Thoracic aorta (tissue), 2 donors: ENCODE results near the gene PGK1. TPM values are rescaled to one million over a fixed set of nuclear protein-coding genes. Genes with fewer than 3 reads are reported as not detected.
"Not testable (repeated sequence)": the region's sequence is repeated elsewhere in the genome, so short reads cannot be mapped to it uniquely, and the experiment has no call there.

Experiments
- ATAC-seq: fragments of 150-250 bp; one replicate; pipeline ENCODE4 v1.8.0; 2017; ENCODE audit warnings: low read depth; ENCODE audit not compliant: insufficient number of reproducible peaks, low FRiP score
- DNase-seq: peaks from one replicate; pipeline ENCODE4 v3.0.0-alpha.2; 2020; ENCODE audit warnings: low spot score
- H3K27ac ChIP-seq, 2 donors: fragments of 200-600 bp; sonication (generic); 1 replicate in 1 of 2; 2 replicates in 1 of 2; pipeline ENCODE4 v1.5.1; 2016; ENCODE audit warnings: mild to moderate bottlenecking in 2 of 2, moderate library complexity in 2 of 2
- H3K27me3 ChIP-seq: fragments of 200-600 bp; sonication (generic); replicated peaks from 2 replicates; pipeline ENCODE4 v1.6.0; 2016; ENCODE audit warnings: mild to moderate bottlenecking; ENCODE audit not compliant: insufficient read depth
- H3K36me3 ChIP-seq: fragments of 200-600 bp; sonication (generic); one replicate; pipeline ENCODE4 v1.5.1; 2016
- H3K4me1 ChIP-seq, 2 donors: fragments of 200-600 bp; sonication (generic); 1 replicate in 1 of 2; 2 replicates in 1 of 2; pipeline versions ENCODE4 v1.5.1 to v1.6.0; 2016; ENCODE audit warnings: low read depth in 2 of 2, mild to moderate bottlenecking in 1 of 2; ENCODE audit not compliant: control insufficient read depth in 1 of 2
- H3K4me3 ChIP-seq: fragments of 200-600 bp; sonication (generic); 2 replicates; pipeline ENCODE4 v1.5.1; 2016; ENCODE audit warnings: mild to moderate bottlenecking
- H3K9me3 ChIP-seq: fragments of 200-600 bp; sonication (generic); 2 replicates; pipeline ENCODE4 v1.5.1; 2016
- CTCF ChIP-seq: fragments of 200-600 bp; sonication (generic); IDR thresholded peaks from one replicate; pipeline ENCODE4 v1.5.1; 2019; ENCODE audit warnings: antibody characterized with exemption
- total RNA-seq, 2 donors: library from RNA; depleted of rRNA; stranded (reverse); fragments of >200 nt; gene quantifications; one replicate each; pipeline versions ENCODE4 v1.1.0 to v1.2.3, GENCODE V29; 2016

The PGK1 gene
- total RNA-seq, 2 donors from 2014 or later, result 186 to 233 TPM

- ATAC-seq (no peak), DNase-seq (no peak)
- Histone ChIP-seq H3K4me1 (no peaks in the 10 kb centered on the region), H3K4me3 (no peak overlapping the region), H3K9me3 (no peaks in the 10 kb centered on the region), H3K27me3 (no peaks in the 10 kb centered on the region), H3K27ac (no peak overlapping the region), H3K36me3 (no peaks in the 10 kb centered on the region)
- TF ChIP-seq CTCF, result no peak
Measured at GRCh38 chrX:78071331-78071730, 32.7 kb upstream of the PGK1 start.

- H3K36me3 ChIP-seq, H3K9me3 ChIP-seq, H3K27ac ChIP-seq, DNase-seq, H3K27me3 ChIP-seq, ATAC-seq, H3K4me3 ChIP-seq, H3K4me1 ChIP-seq: not testable (repeated sequence)
Measured at GRCh38 chrX:78073147-78074077, 30.6 kb upstream of the PGK1 start.

- ATAC-seq, result no peak
- Histone ChIP-seq H3K9me3 (no peaks in the 10 kb centered on the region), H3K4me3 (no peak overlapping the region), H3K27ac (no peak overlapping the region), H3K36me3 (no peaks in the 10 kb centered on the region), H3K4me1 (no peaks in the 10 kb centered on the region), H3K27me3 (no peaks in the 10 kb centered on the region)
- DNase-seq, result no peak
- TF ChIP-seq CTCF, result no peak
Measured at GRCh38 chrX:78074088-78074487, 30.0 kb upstream of the PGK1 start.

- ATAC-seq, result no peak
- Histone ChIP-seq H3K27ac (no peak overlapping the region), H3K4me1 (no peaks in the 10 kb centered on the region), H3K4me3 (no peak overlapping the region), H3K27me3 (no peaks in the 10 kb centered on the region), H3K36me3 (no peaks in the 10 kb centered on the region), H3K9me3 (no peaks in the 10 kb centered on the region)
- DNase-seq, result no peak
- no peak for TF ChIP-seq CTCF
Measured at GRCh38 chrX:78075787-78076389, 28.2 kb upstream of the PGK1 start.

- not testable (repeated sequence) for H3K9me3 ChIP-seq, ATAC-seq, H3K27ac ChIP-seq, H3K4me1 ChIP-seq, H3K4me3 ChIP-seq, H3K36me3 ChIP-seq, H3K27me3 ChIP-seq, DNase-seq
Measured at GRCh38 chrX:78081413-78081812, 22.6 kb upstream of the PGK1 start.

GRCh38 chrX:78092296-78092695 is 11.8 kb upstream of the PGK1 start:
- Histone ChIP-seq H3K4me3 (no peak overlapping the region), H3K27ac (no peak overlapping the region), H3K36me3 (no peaks in the 10 kb centered on the region), H3K9me3 (no peaks in the 10 kb centered on the region), H3K27me3 (no peaks in the 10 kb centered on the region), H3K4me1 (no peaks in the 10 kb centered on the region)
- TF ChIP-seq CTCF, result no peak
- ATAC-seq (no peak), DNase-seq (no peak)
